C4-2B (cell line): ENCODE measurements around the gene ZNF592.

Experiments
- ZFX ChIP-seq: fragments of 450-650 bp; IDR thresholded peaks from 2 replicates; pipeline ENCODE4 v1.6.1; 2017
- TF ChIP-seq, protein P1 (sequence below): fragments of 450-650 bp; conservative IDR thresholded peaks from 2 replicates; pipeline ENCODE4 v1.5.1; 2017; ENCODE audit warnings: mild to moderate bottlenecking

- TF ChIP-seq, protein P1, sequence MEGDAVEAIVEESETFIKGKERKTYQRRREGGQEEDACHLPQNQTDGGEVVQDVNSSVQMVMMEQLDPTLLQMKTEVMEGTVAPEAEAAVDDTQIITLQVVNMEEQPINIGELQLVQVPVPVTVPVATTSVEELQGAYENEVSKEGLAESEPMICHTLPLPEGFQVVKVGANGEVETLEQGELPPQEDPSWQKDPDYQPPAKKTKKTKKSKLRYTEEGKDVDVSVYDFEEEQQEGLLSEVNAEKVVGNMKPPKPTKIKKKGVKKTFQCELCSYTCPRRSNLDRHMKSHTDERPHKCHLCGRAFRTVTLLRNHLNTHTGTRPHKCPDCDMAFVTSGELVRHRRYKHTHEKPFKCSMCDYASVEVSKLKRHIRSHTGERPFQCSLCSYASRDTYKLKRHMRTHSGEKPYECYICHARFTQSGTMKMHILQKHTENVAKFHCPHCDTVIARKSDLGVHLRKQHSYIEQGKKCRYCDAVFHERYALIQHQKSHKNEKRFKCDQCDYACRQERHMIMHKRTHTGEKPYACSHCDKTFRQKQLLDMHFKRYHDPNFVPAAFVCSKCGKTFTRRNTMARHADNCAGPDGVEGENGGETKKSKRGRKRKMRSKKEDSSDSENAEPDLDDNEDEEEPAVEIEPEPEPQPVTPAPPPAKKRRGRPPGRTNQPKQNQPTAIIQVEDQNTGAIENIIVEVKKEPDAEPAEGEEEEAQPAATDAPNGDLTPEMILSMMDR, result no peak
- TF ChIP-seq ZFX, result no peak
These were observed 11.4 kb upstream of the ZNF592 start for GRCh38 chr15:84737005-84737404.
